ENCODE data around the gene PTS. TPM values are rescaled to one million over a fixed set of nuclear protein-coding genes. Genes with fewer than 3 reads are reported as not detected.

Gene PTS
- total RNA-seq, 1 donor, result 56.5 TPM

- no peaks in the 10 kb centered on the region for H3K36me3 ChIP-seq (ENCODE audit: insufficient read depth, low read length)
These were observed 55.5 kb downstream of the PTS start for GRCh38 chr11:112281726-112282125.

More at GRCh38 chr11:112281726-112282125, 55.5 kb downstream of the PTS start:
- DNase-seq (ENCODE audit: insufficient read length, low spot score, missing footprints), result no peak
- H3K4me1 ChIP-seq (ENCODE audit: insufficient read depth, low read length), result peaks cover 14% of the 10 kb centered on the region
- H3K27ac ChIP-seq (ENCODE audit: low read depth, low read length), result no peak overlapping the region
- no peak overlapping the region for H2AFZ ChIP-seq (ENCODE audit: low read length)
- no peaks in the 10 kb centered on the region for H3K9me3 ChIP-seq (ENCODE audit: low read depth, low read length)
- no peaks in the 10 kb centered on the region for H4K20me1 ChIP-seq (ENCODE audit: insufficient read depth, low read length)
- TF ChIP-seq CTCF (IDR thresholded peaks at IDR 0.05; ENCODE audit: extremely low read depth, low read depth, low read length), result no peak
- no peak overlapping the region for H3K4me2 ChIP-seq (ENCODE audit: insufficient read depth, low read length)
- no peaks in the 10 kb centered on the region for H3K27me3 ChIP-seq (ENCODE audit: insufficient read depth, low read length)
- H3K79me2 ChIP-seq (ENCODE audit: insufficient read depth, low read length), result no peaks in the 10 kb centered on the region
- no peak overlapping the region for H3K4me3 ChIP-seq (ENCODE audit: insufficient read depth, low read length)

Small RNA genes within 50 kb of the gene (small RNA-seq; reads per million reads assigned to genes)
- not detected for gene MRPS36P4

Other genes starting within 250 kb of the PTS start
- gene DLAT, start 201.0 kb upstream of the PTS start, total RNA-seq, result 35.7 and 36.6 TPM in 2 replicates
- gene PIH1D2, start 152.4 kb upstream of the PTS start, total RNA-seq, result 2.7 and 2.9 TPM in 2 replicates
- 33.9 and 37.6 TPM in 2 replicates for gene NKAPD1, start 152.1 kb upstream of the PTS start, total RNA-seq
- gene TIMM8B, start 139.7 kb upstream of the PTS start, total RNA-seq, result 34.2 and 39.8 TPM in 2 replicates
- gene SDHD, start 139.6 kb upstream of the PTS start, total RNA-seq, result 100 and 119 TPM in 2 replicates
- gene IL18, start 62.3 kb upstream of the PTS start, total RNA-seq, result 0.59 TPM in 1 of 2 replicates, not detected in the other
- gene TEX12, start 59.1 kb upstream of the PTS start, total RNA-seq, result 0.59 TPM in 1 of 2 replicates, not detected in the other
- gene BCO2, start 50.9 kb upstream of the PTS start, total RNA-seq, result 0.72 and 2.4 TPM in 2 replicates
- gene PLET1, start 34.4 kb downstream of the PTS start, total RNA-seq, result not detected in 2 replicates